Uterus (tissue), 4 donors: ENCODE measurements around the gene SLC36A4. TPM values are rescaled to one million over a fixed set of nuclear protein-coding genes. Genes with fewer than 3 reads are reported as not detected.
A peak's percentile ranks its signal among the peaks of the same experiment; 100 is the strongest.

ENCODE experiments used
- DNase-seq, 2 donors: peaks; one replicate each; pipeline ENCODE4 v3.0.0-alpha.2; 2019 to 2020
- H3K27ac ChIP-seq, 2 donors: fragments of 200-600 bp; sonication (generic); 1 replicate in 1 of 2; 2 replicates in 1 of 2; pipeline ENCODE4 v1.5.1; 2016 to 2018
- H3K27me3 ChIP-seq, 2 donors: fragments of 200-600 bp; sonication (generic); one replicate each; pipeline ENCODE4 v1.5.1; 2018 to 2019; ENCODE audit warnings: control low read depth in 1 of 2
- H3K36me3 ChIP-seq, 2 donors: fragments of 200-600 bp; sonication (generic); one replicate each; pipeline ENCODE4 v1.5.1; 2019; ENCODE audit warnings: control low read depth in 1 of 2
- H3K4me1 ChIP-seq, 2 donors: fragments of 200-600 bp; sonication (generic); one replicate each; pipeline ENCODE4 v1.5.1; 2018 to 2019; ENCODE audit warnings: control low read depth in 1 of 2
- H3K4me3 ChIP-seq, 2 donors: fragments of 200-600 bp; sonication (generic); 1 replicate in 1 of 2; 2 replicates in 1 of 2; pipeline ENCODE4 v1.5.1; 2018 to 2019; ENCODE audit warnings: mild to moderate bottlenecking in 1 of 2
- H3K9me3 ChIP-seq, 2 donors: fragments of 200-600 bp; sonication (generic); one replicate each; pipeline ENCODE4 v1.5.1; 2019; ENCODE audit warnings: control low read depth in 1 of 2
- CTCF ChIP-seq, 4 experiments: fragments of 200-600 bp in 2 of 4; fragments of 450-650 bp in 2 of 4; sonication (generic) in 2 of 4; IDR thresholded peaks; one replicate each; pipeline ENCODE4 v1.5.1; 2016 to 2019; ENCODE audit warnings: antibody characterized with exemption in 4 of 4, mild to moderate bottlenecking in 2 of 4, moderate library complexity in 1 of 4
- POLR2A ChIP-seq, 2 donors: fragments of 450-650 bp; IDR thresholded peaks; one replicate each; pipeline ENCODE4 v1.6.1; 2016; ENCODE audit warnings: antibody characterized with exemption in 2 of 2, mild to moderate bottlenecking in 1 of 2, moderate library complexity in 1 of 2
- intact Hi-C: fragments of 100-400 bp; cut with DNase I; formaldehyde crosslinking; loops from one replicate; pipeline ENCODE4 v1.15.1; 2023; ENCODE audit warnings: low total_unique reads
- total RNA-seq, 4 donors: library from RNA; depleted of rRNA in 3 of 4; stranded (reverse); fragments of >200 nt in 3 of 4; gene quantifications; one replicate each; pipeline versions ENCODE4 v1.1.0 to v1.2.4, GENCODE V29; 2014 to 2023
- donor health status: DM: yes; HTN: yes; CAD: no.

SLC36A4 gene
- total RNA-seq, 4 donors from 2014 or later: 24.5 to 49.4 (median 29.4) TPM

- Histone ChIP-seq H3K27me3 (no peaks in the 10 kb centered on the region), H3K27ac (no peak overlapping the region), H3K36me3 (no peaks in the 10 kb centered on the region), H3K4me1 (no peaks in the 10 kb centered on the region), H3K9me3 (no peaks in the 10 kb centered on the region), H3K4me3 (no peak overlapping the region)
- DNase-seq: no peak
- TF ChIP-seq POLR2A (IDR thresholded peaks at IDR 0.05) (no peak), CTCF (IDR thresholded peaks at IDR 0.05) (no peak)
- intact Hi-C loops: no loop called here
Observed at GRCh38 chr11:93209466-93209865, 11.7 kb upstream of the SLC36A4 start.

GRCh38 chr11:93208663-93209270 is 11.0 kb upstream of the SLC36A4 start:
- intact Hi-C loops: no loop called here

GRCh38 chr11:93199616-93200015 is 1.8 kb upstream of the SLC36A4 start:
- Histone ChIP-seq H3K4me1 (no peaks in the 10 kb centered on the region), H3K36me3 (no peaks in the 10 kb centered on the region), H3K27ac (no peak overlapping the region), H3K4me3 (no peak overlapping the region), H3K27me3 (no peaks in the 10 kb centered on the region), H3K9me3 (no peaks in the 10 kb centered on the region)
- DNase-seq: no peak
- TF ChIP-seq CTCF (IDR thresholded peaks at IDR 0.05): no peak
- no peak for TF ChIP-seq POLR2A (IDR thresholded peaks at IDR 0.05)
- intact Hi-C loops: no loop called here

More at GRCh38 chr11:93208663-93209270, 11.0 kb upstream of the SLC36A4 start:
- H3K27me3 ChIP-seq: no peaks in the 10 kb centered on the region
- no peak for TF ChIP-seq CTCF (IDR thresholded peaks at IDR 0.05)
- no peak for TF ChIP-seq POLR2A (IDR thresholded peaks at IDR 0.05)
- H3K9me3 ChIP-seq: no peaks in the 10 kb centered on the region
- H3K36me3 ChIP-seq: no peaks in the 10 kb centered on the region
- no peak overlapping the region for H3K4me3 ChIP-seq
- no peak overlapping the region for H3K27ac ChIP-seq
- no peaks in the 10 kb centered on the region for H3K4me1 ChIP-seq
- DNase-seq: no peak

GRCh38 chr11:93198215-93198845 is 539 bp upstream of the SLC36A4 start:
- Histone ChIP-seq H3K27me3 (no peaks in the 10 kb centered on the region), H3K36me3 (no peaks in the 10 kb centered on the region), H3K4me3 (peak overlapping the region; percentile 44 to 94), H3K9me3 (no peaks in the 10 kb centered on the region), H3K4me1 (no peaks in the 10 kb centered on the region), H3K27ac (peak overlapping the region; percentile 94 to 98)
- intact Hi-C loops: no loop called here
- TF ChIP-seq POLR2A (IDR thresholded peaks at IDR 0.05) (no peak), CTCF (IDR thresholded peaks at IDR 0.05) (no peak)
- DNase-seq: no peak

- H3K27me3 ChIP-seq: no peaks in the 10 kb centered on the region
- H3K4me1 ChIP-seq: no peaks in the 10 kb centered on the region
- peak overlapping the region; percentile 44 to 94 for H3K4me3 ChIP-seq
- no peaks in the 10 kb centered on the region for H3K9me3 ChIP-seq
- TF ChIP-seq CTCF (IDR thresholded peaks at IDR 0.05) (peak in 2 of 4 experiments; percentile 13 to 16), POLR2A (IDR thresholded peaks at IDR 0.05) (no peak)
- DNase-seq: no peak
- intact Hi-C loops: no loop called here
- no peaks in the 10 kb centered on the region for H3K36me3 ChIP-seq
- peak overlapping the region; percentile 94 to 98 for H3K27ac ChIP-seq
Observed at GRCh38 chr11:93196816-93197379, 893 bp downstream of the SLC36A4 start.
